Fibroblast of lung (primary cell): ENCODE measurements around the gene ATG2A. TPM values are rescaled to one million over a fixed set of nuclear protein-coding genes. Genes with fewer than 3 reads are reported as not detected.

Experiments
- DNase-seq, 2 donors: peaks; one replicate each; pipeline versions ENCODE4 v3.0.0 to v3.0.0-alpha.2; 2010; ENCODE audit warnings: low read depth in 2 of 2
- H2AFZ ChIP-seq: 2 replicates; pipeline ENCODE4 v1.5.1; 2012; ENCODE audit warnings: low read length, control low read depth, inconsistent platforms
- H3K27ac ChIP-seq: 2 replicates; pipeline ENCODE4 v1.5.1; 2011; ENCODE audit warnings: low read length, control low read depth; ENCODE audit not compliant: insufficient read depth
- H3K27me3 ChIP-seq: 2 replicates; pipeline ENCODE4 v1.5.1; 2011; ENCODE audit warnings: mild to moderate bottlenecking, low read length; ENCODE audit not compliant: control insufficient read depth, insufficient read depth
- H3K36me3 ChIP-seq: 2 replicates; pipeline ENCODE4 v1.5.1; 2011; ENCODE audit warnings: low read length; ENCODE audit not compliant: control insufficient read depth, insufficient read depth
- H3K4me1 ChIP-seq: 2 replicates; pipeline ENCODE4 v1.5.1; 2011; ENCODE audit warnings: low read length; ENCODE audit not compliant: control insufficient read depth, insufficient read depth; ENCODE audit errors: extremely low read depth
- H3K4me2 ChIP-seq: 2 replicates; pipeline ENCODE4 v1.5.1; 2011; ENCODE audit warnings: low read length, control low read depth; ENCODE audit not compliant: insufficient read depth; ENCODE audit errors: extremely low read depth
- H3K4me3 ChIP-seq, 4 experiments: fragments of 200-600 bp in 1 of 4; sonication (generic) in 1 of 4; replicated peaks in 1 of 4; 2 replicates each; pipeline ENCODE4 v1.5.1; 2011 to 2016; ENCODE audit warnings: low read length in 4 of 4, low read depth in 3 of 4, mild to moderate bottlenecking in 3 of 4, control low read depth in 2 of 4, inconsistent platforms in 1 of 4, mixed read lengths in 1 of 4; ENCODE audit not compliant: insufficient read depth in 1 of 4; ENCODE audit errors: control extremely low read depth in 1 of 4
- H3K79me2 ChIP-seq: 2 replicates; pipeline ENCODE4 v1.5.1; 2012; ENCODE audit warnings: mild to moderate bottlenecking, low read length, inconsistent platforms; ENCODE audit not compliant: control insufficient read depth, insufficient read depth
- H3K9ac ChIP-seq: 2 replicates; pipeline ENCODE4 v1.5.1; 2011; ENCODE audit warnings: mild to moderate bottlenecking, low read length, control low read depth; ENCODE audit not compliant: insufficient read depth
- H3K9me3 ChIP-seq: 2 replicates; pipeline ENCODE4 v1.5.1; 2012; ENCODE audit warnings: low read depth, low read length; ENCODE audit not compliant: control insufficient read depth, insufficient read depth
- H4K20me1 ChIP-seq: 2 replicates; pipeline ENCODE4 v1.5.1; 2011; ENCODE audit warnings: low read length; ENCODE audit not compliant: control insufficient read depth, insufficient read depth; ENCODE audit errors: extremely low read depth
- EZH2 ChIP-seq: IDR thresholded peaks from 2 replicates; pipeline ENCODE4 v1.5.1; 2012; ENCODE audit warnings: low read length, control low read depth, mild to moderate bottlenecking; ENCODE audit errors: missing control alignments
- polyA plus RNA-seq, 2 donors: library from polyadenylated mRNA; depleted of rRNA in 1 of 2; stranded (reverse) in 1 of 2; unstranded in 1 of 2; fragments of >200 nt; gene quantifications; 2 replicates each; pipeline ENCODE4 v1.2.1, GENCODE V29; 2011 to 2012; ENCODE audit warnings: missing spikeins in 1 of 2
- total RNA-seq: library from RNA; depleted of rRNA; stranded (reverse); fragments of >200 nt; gene quantifications from 2 replicates; pipeline ENCODE4 v1.2.1, GENCODE V29; 2014
- TF ChIP-seq, protein P1 (sequence below), 2 donors: IDR thresholded peaks in 1 of 2; conservative IDR thresholded peaks in 1 of 2; 1 replicate in 1 of 2; 2 replicates in 1 of 2; pipeline ENCODE4 v1.5.1; 2011 to 2012; ENCODE audit warnings: low read length in 2 of 2, control low read depth in 1 of 2, inconsistent platforms in 1 of 2, low read depth in 1 of 2, mild to moderate bottlenecking in 1 of 2

ATG2A gene
- total and polyA plus RNA-seq, 2 donors (not counting 1 experiment from before 2014, with no cell fraction given): 3.1 to 9.9 TPM

DNA sequence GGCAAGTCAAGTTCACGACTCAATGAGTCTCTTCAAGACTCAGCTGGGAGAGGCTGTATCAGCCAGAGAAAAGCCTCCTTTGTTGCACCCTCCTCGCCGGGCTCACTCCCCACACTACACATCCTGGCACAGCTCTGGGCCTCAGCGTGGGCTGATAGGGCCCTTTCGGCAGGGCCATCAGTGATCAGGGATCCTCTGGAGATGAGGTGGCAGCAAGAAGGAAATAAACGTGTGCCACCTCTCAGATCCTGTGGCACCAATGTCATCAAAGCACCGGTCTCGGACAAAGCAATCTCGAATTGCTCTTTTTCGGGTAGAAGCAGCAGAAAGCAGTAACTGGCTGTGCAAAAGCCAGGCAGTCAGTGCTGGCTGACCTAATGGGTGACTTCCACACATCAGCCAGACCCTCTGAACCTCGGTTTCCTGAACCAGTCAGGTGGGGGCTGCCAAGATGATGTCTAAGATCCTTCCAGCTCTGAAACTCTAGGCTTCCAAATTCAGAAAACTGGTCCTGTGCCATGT is 40.7 kb downstream of the ATG2A start:
- TF ChIP-seq, protein P1, sequence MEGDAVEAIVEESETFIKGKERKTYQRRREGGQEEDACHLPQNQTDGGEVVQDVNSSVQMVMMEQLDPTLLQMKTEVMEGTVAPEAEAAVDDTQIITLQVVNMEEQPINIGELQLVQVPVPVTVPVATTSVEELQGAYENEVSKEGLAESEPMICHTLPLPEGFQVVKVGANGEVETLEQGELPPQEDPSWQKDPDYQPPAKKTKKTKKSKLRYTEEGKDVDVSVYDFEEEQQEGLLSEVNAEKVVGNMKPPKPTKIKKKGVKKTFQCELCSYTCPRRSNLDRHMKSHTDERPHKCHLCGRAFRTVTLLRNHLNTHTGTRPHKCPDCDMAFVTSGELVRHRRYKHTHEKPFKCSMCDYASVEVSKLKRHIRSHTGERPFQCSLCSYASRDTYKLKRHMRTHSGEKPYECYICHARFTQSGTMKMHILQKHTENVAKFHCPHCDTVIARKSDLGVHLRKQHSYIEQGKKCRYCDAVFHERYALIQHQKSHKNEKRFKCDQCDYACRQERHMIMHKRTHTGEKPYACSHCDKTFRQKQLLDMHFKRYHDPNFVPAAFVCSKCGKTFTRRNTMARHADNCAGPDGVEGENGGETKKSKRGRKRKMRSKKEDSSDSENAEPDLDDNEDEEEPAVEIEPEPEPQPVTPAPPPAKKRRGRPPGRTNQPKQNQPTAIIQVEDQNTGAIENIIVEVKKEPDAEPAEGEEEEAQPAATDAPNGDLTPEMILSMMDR (conservative IDR thresholded peaks at IDR 0.05 in 1 of 2, IDR thresholded peaks at IDR 0.05 in 1 of 2; ENCODE audit: low read depth in 1 of 2, low read length in 2 of 2): no peak
- TF ChIP-seq EZH2: no peak
- no peaks in the 10 kb centered on the region for H4K20me1 ChIP-seq
- DNase-seq: no peak
- H3K36me3 ChIP-seq: peaks cover 25% of the 10 kb centered on the region
- H3K4me1 ChIP-seq: peaks cover 14% of the 10 kb centered on the region
- H2AFZ ChIP-seq: no peak overlapping the region
- H3K79me2 ChIP-seq: peaks cover 64% of the 10 kb centered on the region
- peak overlapping the region; percentile 75 to 99 (median 84) for H3K4me3 ChIP-seq
- no peaks in the 10 kb centered on the region for H3K27me3 ChIP-seq
- peak overlapping the region; percentile 88 for H3K4me2 ChIP-seq
- peak overlapping the region; percentile 90 for H3K9ac ChIP-seq
- H3K9me3 ChIP-seq: no peaks in the 10 kb centered on the region
- peak overlapping the region; percentile 73 for H3K27ac ChIP-seq

DNA sequence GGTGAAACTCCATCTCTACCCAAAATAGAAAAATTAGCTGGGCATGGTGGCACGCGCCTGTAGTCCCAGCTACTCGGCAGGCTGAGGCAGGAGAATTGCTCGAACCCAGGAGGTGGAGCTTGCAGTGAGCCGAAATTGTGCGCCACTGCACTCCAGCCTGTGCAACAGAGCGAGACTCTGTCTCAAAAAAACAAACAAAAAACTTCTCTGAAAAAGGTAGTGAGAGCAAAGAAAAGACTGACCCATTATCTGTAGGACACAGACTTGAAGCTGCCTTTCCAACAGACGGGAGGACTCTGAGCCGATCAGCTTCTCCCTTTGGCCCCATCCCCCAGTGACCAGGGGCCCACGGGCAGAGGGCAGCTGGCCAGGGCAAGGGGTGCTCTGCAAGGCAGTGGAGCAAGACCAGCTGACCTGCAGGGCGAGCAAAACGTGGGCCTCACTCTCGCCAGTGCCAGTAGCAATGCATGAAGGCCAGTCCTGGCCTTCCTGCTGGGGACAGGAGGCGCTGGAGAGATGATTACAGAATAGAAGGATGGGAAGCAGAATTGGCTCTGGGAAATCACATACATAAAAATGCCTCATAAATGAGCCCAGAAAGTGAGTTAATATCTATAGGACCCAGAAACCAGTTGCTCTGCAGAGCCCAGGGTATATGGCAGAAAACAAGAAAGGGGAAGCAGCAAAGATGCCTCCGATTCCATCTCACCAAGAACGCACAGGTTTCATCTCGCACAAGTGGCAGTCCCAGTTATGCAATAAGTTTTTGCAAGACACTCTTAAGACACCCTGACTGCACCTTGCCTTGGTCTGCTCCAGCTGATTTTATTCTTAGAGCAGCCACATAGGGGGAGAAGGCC is 41.4 kb downstream of the ATG2A start:
- no peak for DNase-seq
- no peak overlapping the region for H2AFZ ChIP-seq
- H3K4me2 ChIP-seq: peak overlapping the region; percentile 88
- no peaks in the 10 kb centered on the region for H4K20me1 ChIP-seq
- TF ChIP-seq EZH2: no peak
- TF ChIP-seq, protein P1 (conservative IDR thresholded peaks at IDR 0.05 in 1 of 2, IDR thresholded peaks at IDR 0.05 in 1 of 2; ENCODE audit: low read depth in 1 of 2, low read length in 2 of 2): peak; percentile 4 to 17
- H3K4me3 ChIP-seq: peak overlapping the region; percentile 75 to 99 (median 84)
- peak overlapping the region; percentile 34 for H3K9ac ChIP-seq
- peaks cover 21% of the 10 kb centered on the region for H3K4me1 ChIP-seq
- peak overlapping the region; percentile 73 for H3K27ac ChIP-seq
- peaks cover 25% of the 10 kb centered on the region for H3K36me3 ChIP-seq
- no peaks in the 10 kb centered on the region for H3K9me3 ChIP-seq
- peaks cover 71% of the 10 kb centered on the region for H3K79me2 ChIP-seq
- no peaks in the 10 kb centered on the region for H3K27me3 ChIP-seq
